SK-N-SH treated with all-trans-retinoic acid at 6 μM for 48 hours (cell line): ENCODE results near the gene WWC2.

ENCODE experiments used
- ESRRG ChIP-seq: fragments of 250-450 bp; sonication (Bioruptor Pico); IDR thresholded peaks from 2 replicates; pipeline ENCODE4 v1.6.1; 2021; ENCODE audit warnings: mild to moderate bottlenecking
- SNAI2 ChIP-seq: fragments of 250-450 bp; sonication (Bioruptor Pico); IDR thresholded peaks from 2 replicates; pipeline ENCODE4 v1.5.0; 2020; ENCODE audit warnings: mild to moderate bottlenecking, moderate library complexity
- ZFP3 ChIP-seq: fragments of 250-450 bp; sonication (Bioruptor Pico); IDR thresholded peaks from 2 replicates; pipeline ENCODE4 v1.5.0; 2020; ENCODE audit warnings: mild to moderate bottlenecking, moderate library complexity
- ZNF8 ChIP-seq: fragments of 450-650 bp; formaldehyde crosslinking; IDR thresholded peaks from 2 replicates; pipeline ENCODE4 v1.5.0; 2020; ENCODE audit warnings: mild to moderate bottlenecking, moderate library complexity
- TF ChIP-seq, protein P1 (sequence below): fragments of 250-450 bp; sonication (Bioruptor Pico); IDR thresholded peaks from 2 replicates; pipeline ENCODE4 v1.8.0; 2021; ENCODE audit warnings: low read depth, mild to moderate bottlenecking, moderate library complexity, borderline replicate concordance
- TF ChIP-seq, protein P2 (sequence below): fragments of 250-450 bp; sonication (Bioruptor Pico); IDR thresholded peaks from 2 replicates; pipeline ENCODE4 v1.5.1; 2020; ENCODE audit warnings: low read depth, mild to moderate bottlenecking, moderate library complexity
- TF ChIP-seq, protein P3 (sequence below): fragments of 250-450 bp; sonication (Bioruptor Pico); IDR thresholded peaks from 2 replicates; pipeline ENCODE4 v1.8.0; 2020; ENCODE audit warnings: mild to moderate bottlenecking, moderate library complexity, borderline replicate concordance

DNA sequence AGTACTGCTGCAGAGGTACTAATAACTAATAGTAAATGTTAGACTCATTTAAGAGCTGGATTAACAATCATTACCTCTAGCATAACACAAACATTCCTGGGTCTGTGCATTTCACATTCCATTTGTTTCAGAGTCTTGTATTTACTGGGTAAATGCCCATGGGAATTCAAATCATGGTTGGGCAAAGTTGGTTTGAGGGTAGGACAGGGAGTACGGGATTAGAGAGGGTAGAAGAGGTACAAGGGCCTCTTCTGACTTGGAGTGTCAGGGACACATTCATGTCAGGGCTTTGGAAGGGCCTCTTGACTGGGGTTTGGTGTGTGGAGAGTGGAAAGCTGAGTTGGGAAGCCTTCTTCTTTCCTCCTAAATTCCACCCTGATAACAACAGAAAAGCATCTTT, 65.9 kb downstream of the WWC2 start:
- TF ChIP-seq ZFP3 (no peak), SNAI2 (CRISPR knock-in tag) (no peak), ESRRG (CRISPR knock-in tag) (no peak), ZNF8 (CRISPR knock-in tag) (no peak)
- TF ChIP-seq, protein P1, sequence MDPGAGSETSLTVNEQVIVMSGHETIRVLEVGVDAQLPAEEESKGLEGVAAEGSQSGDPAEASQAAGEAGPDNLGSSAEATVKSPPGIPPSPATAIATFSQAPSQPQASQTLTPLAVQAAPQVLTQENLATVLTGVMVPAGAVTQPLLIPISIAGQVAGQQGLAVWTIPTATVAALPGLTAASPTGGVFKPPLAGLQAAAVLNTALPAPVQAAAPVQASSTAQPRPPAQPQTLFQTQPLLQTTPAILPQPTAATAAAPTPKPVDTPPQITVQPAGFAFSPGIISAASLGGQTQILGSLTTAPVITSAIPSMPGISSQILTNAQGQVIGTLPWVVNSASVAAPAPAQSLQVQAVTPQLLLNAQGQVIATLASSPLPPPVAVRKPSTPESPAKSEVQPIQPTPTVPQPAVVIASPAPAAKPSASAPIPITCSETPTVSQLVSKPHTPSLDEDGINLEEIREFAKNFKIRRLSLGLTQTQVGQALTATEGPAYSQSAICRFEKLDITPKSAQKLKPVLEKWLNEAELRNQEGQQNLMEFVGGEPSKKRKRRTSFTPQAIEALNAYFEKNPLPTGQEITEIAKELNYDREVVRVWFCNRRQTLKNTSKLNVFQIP (CRISPR knock-in tag) = no peak
- TF ChIP-seq, protein P2, sequence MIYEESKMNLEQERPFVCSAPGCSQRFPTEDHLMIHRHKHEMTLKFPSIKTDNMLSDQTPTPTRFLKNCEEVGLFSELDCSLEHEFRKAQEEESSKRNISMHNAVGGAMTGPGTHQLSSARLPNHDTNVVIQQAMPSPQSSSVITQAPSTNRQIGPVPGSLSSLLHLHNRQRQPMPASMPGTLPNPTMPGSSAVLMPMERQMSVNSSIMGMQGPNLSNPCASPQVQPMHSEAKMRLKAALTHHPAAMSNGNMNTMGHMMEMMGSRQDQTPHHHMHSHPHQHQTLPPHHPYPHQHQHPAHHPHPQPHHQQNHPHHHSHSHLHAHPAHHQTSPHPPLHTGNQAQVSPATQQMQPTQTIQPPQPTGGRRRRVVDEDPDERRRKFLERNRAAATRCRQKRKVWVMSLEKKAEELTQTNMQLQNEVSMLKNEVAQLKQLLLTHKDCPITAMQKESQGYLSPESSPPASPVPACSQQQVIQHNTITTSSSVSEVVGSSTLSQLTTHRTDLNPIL (CRISPR knock-in tag) = no peak
- TF ChIP-seq, protein P3, sequence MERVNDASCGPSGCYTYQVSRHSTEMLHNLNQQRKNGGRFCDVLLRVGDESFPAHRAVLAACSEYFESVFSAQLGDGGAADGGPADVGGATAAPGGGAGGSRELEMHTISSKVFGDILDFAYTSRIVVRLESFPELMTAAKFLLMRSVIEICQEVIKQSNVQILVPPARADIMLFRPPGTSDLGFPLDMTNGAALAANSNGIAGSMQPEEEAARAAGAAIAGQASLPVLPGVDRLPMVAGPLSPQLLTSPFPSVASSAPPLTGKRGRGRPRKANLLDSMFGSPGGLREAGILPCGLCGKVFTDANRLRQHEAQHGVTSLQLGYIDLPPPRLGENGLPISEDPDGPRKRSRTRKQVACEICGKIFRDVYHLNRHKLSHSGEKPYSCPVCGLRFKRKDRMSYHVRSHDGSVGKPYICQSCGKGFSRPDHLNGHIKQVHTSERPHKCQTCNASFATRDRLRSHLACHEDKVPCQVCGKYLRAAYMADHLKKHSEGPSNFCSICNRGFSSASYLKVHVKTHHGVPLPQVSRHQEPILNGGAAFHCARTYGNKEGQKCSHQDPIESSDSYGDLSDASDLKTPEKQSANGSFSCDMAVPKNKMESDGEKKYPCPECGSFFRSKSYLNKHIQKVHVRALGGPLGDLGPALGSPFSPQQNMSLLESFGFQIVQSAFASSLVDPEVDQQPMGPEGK (CRISPR knock-in tag) = no peak
